HL-60 (cell line): Measurements from ENCODE around the gene NCAPH2.

Source experiments
- DNase-seq, 2 experiments: peaks; one replicate each; pipeline ENCODE4 v3.0.0-alpha.2; 2010 to 2020; ENCODE audit warnings: low read depth in 1 of 2, low spot score in 1 of 2
- H3K27ac ChIP-seq: fragments of 250-450 bp; sonication (Bioruptor Pico); replicated peaks from 2 replicates; pipeline ENCODE4 v1.5.1; 2020; ENCODE audit warnings: mild to moderate bottlenecking, moderate library complexity
- H3K27me3 ChIP-seq: fragments of 250-450 bp; sonication (Bioruptor Pico); 2 replicates; pipeline ENCODE4 v1.5.1; 2021; ENCODE audit warnings: mild to moderate bottlenecking, moderate library complexity; ENCODE audit not compliant: insufficient read depth, poor library complexity, severe bottlenecking
- H3K4me3 ChIP-seq: replicated peaks from 2 replicates; pipeline ENCODE4 v1.5.1; 2011; ENCODE audit warnings: mild to moderate bottlenecking, control low read depth, low read length; ENCODE audit not compliant: insufficient read depth
- GABPA ChIP-seq: IDR thresholded peaks from 2 replicates; pipeline ENCODE4 v1.6.1; 2012; ENCODE audit warnings: low read depth
- POLR2AphosphoS5 ChIP-seq: IDR thresholded peaks from 2 replicates; pipeline ENCODE4 v1.6.1; 2012; ENCODE audit warnings: low read depth
- SPI1 ChIP-seq: IDR thresholded peaks from 2 replicates; pipeline ENCODE4 v1.6.1; 2012; ENCODE audit warnings: low read depth, mild to moderate bottlenecking, borderline replicate concordance
- TF ChIP-seq, protein P1 (sequence below): IDR thresholded peaks from one replicate; pipeline ENCODE4 v1.5.1; 2011; ENCODE audit warnings: low read length, control low read depth, inconsistent platforms; ENCODE audit not compliant: insufficient read depth
- TF ChIP-seq, protein P2 (sequence below): IDR thresholded peaks from 2 replicates; pipeline ENCODE4 v1.6.1; 2012; ENCODE audit warnings: low read depth; ENCODE audit not compliant: insufficient replicate concordance

NCAPH2 gene

DNA sequence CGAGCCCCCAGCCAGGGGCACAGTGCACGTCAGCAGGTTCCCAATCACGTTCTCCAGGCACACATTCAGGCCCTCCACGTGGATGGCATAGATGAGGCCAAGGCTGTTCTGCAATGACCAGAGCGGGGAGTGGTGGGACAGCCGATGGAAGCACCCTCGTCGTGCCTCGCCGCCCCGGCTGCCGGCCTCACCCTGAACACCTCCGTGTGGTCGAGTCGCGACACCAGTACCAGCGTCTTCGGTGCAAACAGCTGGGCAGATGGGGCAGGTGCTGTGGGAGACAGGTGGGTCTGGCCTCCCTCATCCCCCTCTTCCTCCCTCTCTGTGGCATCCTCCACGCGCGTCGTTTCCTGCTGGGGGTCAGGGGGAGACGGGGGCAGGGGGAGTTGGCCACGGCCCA is 40.7 kb upstream of the NCAPH2 start:
- TF ChIP-seq, protein P1, sequence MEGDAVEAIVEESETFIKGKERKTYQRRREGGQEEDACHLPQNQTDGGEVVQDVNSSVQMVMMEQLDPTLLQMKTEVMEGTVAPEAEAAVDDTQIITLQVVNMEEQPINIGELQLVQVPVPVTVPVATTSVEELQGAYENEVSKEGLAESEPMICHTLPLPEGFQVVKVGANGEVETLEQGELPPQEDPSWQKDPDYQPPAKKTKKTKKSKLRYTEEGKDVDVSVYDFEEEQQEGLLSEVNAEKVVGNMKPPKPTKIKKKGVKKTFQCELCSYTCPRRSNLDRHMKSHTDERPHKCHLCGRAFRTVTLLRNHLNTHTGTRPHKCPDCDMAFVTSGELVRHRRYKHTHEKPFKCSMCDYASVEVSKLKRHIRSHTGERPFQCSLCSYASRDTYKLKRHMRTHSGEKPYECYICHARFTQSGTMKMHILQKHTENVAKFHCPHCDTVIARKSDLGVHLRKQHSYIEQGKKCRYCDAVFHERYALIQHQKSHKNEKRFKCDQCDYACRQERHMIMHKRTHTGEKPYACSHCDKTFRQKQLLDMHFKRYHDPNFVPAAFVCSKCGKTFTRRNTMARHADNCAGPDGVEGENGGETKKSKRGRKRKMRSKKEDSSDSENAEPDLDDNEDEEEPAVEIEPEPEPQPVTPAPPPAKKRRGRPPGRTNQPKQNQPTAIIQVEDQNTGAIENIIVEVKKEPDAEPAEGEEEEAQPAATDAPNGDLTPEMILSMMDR, result no peak
- no peak for TF ChIP-seq GABPA
- no peak for TF ChIP-seq POLR2AphosphoS5
- no peak for TF ChIP-seq SPI1
- TF ChIP-seq, protein P2, sequence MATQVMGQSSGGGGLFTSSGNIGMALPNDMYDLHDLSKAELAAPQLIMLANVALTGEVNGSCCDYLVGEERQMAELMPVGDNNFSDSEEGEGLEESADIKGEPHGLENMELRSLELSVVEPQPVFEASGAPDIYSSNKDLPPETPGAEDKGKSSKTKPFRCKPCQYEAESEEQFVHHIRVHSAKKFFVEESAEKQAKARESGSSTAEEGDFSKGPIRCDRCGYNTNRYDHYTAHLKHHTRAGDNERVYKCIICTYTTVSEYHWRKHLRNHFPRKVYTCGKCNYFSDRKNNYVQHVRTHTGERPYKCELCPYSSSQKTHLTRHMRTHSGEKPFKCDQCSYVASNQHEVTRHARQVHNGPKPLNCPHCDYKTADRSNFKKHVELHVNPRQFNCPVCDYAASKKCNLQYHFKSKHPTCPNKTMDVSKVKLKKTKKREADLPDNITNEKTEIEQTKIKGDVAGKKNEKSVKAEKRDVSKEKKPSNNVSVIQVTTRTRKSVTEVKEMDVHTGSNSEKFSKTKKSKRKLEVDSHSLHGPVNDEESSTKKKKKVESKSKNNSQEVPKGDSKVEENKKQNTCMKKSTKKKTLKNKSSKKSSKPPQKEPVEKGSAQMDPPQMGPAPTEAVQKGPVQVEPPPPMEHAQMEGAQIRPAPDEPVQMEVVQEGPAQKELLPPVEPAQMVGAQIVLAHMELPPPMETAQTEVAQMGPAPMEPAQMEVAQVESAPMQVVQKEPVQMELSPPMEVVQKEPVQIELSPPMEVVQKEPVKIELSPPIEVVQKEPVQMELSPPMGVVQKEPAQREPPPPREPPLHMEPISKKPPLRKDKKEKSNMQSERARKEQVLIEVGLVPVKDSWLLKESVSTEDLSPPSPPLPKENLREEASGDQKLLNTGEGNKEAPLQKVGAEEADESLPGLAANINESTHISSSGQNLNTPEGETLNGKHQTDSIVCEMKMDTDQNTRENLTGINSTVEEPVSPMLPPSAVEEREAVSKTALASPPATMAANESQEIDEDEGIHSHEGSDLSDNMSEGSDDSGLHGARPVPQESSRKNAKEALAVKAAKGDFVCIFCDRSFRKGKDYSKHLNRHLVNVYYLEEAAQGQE, result no peak
- Histone ChIP-seq H3K27ac (no peak overlapping the region), H3K4me3 (no peak overlapping the region)

DNA sequence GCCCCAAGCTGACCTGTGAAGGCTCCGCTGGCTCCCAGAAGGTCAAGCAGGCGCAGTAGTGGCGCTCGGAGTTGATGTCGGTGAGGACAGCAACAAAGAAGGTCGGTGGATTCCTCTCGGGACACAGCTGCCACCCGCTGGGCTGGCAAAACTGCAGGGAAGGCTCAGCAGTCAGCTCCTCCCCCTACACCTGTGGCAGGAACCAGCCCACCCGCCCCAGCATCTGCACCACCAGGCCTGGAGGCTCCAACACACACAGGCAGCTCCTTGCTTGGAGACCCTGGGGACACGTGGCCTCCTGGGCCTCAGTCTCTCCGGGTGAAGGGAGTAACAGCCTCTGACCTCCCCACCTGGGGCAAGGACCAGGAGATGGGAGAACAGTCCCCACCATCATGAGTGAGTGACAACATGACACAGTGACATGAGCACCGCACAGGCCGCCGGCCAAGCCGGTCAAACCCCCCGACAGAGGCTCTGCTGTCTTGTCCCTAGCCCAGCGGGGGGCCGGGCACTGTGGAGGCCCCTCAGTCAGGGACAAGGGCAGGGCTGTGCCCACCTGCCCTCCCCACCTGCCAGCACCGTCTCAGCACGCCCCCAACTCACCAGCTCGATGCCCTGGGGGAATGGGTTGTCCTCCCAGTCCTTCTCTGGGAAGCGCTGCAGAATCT is 40.1 kb upstream of the NCAPH2 start:
- Histone ChIP-seq H3K27me3 (no peaks in the 10 kb centered on the region), H3K4me3 (no peak overlapping the region), H3K27ac (no peak overlapping the region)
- TF ChIP-seq POLR2AphosphoS5 (no peak), GABPA (no peak)
- no peak for DNase-seq

More for the DNA sequence above, 40.7 kb upstream of the NCAPH2 start:
- DNase-seq, result no peak
- no peaks in the 10 kb centered on the region for H3K27me3 ChIP-seq

DNA sequence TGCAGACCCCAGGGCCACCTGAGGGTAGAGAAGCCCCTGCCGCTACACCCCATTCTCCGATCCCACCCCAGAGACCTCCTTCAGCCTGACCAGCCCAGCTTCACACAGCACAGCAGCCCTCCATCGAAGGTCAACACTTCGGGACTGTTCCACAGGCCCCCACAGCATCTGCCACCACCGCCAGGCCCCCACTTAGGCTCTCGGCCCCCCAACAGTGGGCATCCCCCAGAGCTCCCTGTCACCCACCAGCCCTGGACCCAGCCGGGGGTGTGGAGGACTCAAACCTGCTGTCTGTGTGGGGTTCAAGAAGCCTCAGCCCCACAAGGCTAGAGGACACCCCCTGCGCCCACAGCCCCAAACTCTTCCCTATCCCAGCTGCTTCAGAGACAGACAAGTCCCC is 39.4 kb upstream of the NCAPH2 start:
- no peak for DNase-seq
- no peak overlapping the region for H3K4me3 ChIP-seq
- no peaks in the 10 kb centered on the region for H3K27me3 ChIP-seq
- TF ChIP-seq SPI1 (no peak), GABPA (no peak), POLR2AphosphoS5 (no peak)
- TF ChIP-seq, protein P1, result no peak
- TF ChIP-seq, protein P2, result no peak
- no peak overlapping the region for H3K27ac ChIP-seq

DNA sequence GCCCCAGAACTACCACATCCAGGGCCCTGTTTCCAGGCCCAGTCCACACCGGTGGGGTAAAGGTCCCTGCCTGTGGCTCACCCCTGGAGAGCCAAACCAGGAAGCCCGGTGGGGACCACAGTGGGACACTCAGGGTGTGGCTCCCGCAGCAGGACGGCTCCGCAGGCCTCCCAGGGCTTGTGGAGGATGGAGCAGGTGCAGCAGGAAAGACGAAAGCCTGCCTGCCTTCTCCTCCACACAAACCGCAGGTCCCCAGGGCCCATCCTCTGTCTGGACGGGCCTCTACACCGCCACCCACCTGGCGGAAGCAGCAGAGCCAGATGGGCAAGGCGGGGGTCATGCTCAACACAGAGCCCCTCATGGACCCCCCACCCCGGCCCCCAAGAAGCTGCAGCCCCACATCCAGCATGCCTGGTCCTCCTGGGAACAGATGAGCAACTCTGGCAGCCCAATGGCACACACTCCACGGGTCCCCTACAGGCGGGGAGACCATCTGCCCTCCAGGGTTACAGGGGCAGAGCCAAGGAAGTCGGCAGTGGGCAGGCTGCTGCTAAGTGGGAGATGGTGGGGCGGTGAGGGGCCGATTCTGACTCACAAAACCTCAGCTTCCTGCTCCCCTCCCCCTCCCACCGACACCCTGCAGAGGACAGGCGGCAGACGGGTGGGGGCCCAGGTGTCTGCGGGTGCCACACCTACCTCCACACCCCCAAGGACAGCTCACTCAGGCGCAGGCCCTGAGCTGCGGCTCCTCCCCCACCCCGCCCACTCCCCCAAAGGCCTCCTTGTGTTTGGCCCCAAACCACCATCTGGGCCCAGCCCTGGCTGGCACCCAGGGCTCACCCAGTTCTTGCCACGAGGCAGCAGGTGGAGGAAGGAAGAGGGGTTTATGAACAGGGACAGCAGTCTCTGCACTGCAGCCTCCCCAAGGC is 38.4 kb upstream of the NCAPH2 start:
- no peak overlapping the region for H3K4me3 ChIP-seq
- DNase-seq, result peak; percentile 85 to 93

More for the DNA sequence above, 38.4 kb upstream of the NCAPH2 start:
- TF ChIP-seq, protein P1, result no peak
- TF ChIP-seq POLR2AphosphoS5, result peak; percentile 74
- Histone ChIP-seq H3K27me3 (no peaks in the 10 kb centered on the region), H3K27ac (peak overlapping the region; percentile 66)
